CD4-positive, alpha-beta T cell treated with Interleukin-10 for 1 hour (primary cell): ENCODE measurements around the gene TRIM15.
"Not testable (repeated sequence)": the region's sequence is repeated elsewhere in the genome, so short reads cannot be mapped to it uniquely, and the experiment has no call there.

Source experiments
- DNase-seq: peaks from one replicate; pipeline ENCODE4 v3.0.0-alpha.2; 2020

TRIM15 gene

GRCh38 chr6:30163918-30164654 is 740 bp downstream of the TRIM15 start:
- DNase-seq: no peak

GRCh38 chr6:30164714-30165113 is 1.4 kb downstream of the TRIM15 start:
- no peak for DNase-seq

GRCh38 chr6:30165238-30165637 is 1.9 kb downstream of the TRIM15 start:
- not testable (repeated sequence) for DNase-seq

- peak; percentile 24 for DNase-seq
These were observed 3.8 kb downstream of the TRIM15 start for GRCh38 chr6:30167101-30167500.

GRCh38 chr6:30168741-30169140 is 5.4 kb downstream of the TRIM15 start:
- no peak for DNase-seq

GRCh38 chr6:30169658-30170614 is 6.6 kb downstream of the TRIM15 start:
- DNase-seq: peak; percentile 57

- no peak for DNase-seq
These were observed 8.5 kb downstream of the TRIM15 start for GRCh38 chr6:30171677-30172471.

- DNase-seq: no peak
These were observed 9.3 kb downstream of the TRIM15 start for GRCh38 chr6:30172681-30173080.

GRCh38 chr6:30175765-30176164 is 12.4 kb downstream of the TRIM15 start:
- no peak for DNase-seq

- DNase-seq: no peak
These were observed 15.5 kb downstream of the TRIM15 start for GRCh38 chr6:30178837-30179236.

GRCh38 chr6:30180145-30180544 is 16.8 kb downstream of the TRIM15 start:
- DNase-seq: no peak

- no peak for DNase-seq
These were observed 21.2 kb downstream of the TRIM15 start for GRCh38 chr6:30184417-30185031.

- DNase-seq: no peak
These were observed 22.6 kb downstream of the TRIM15 start for GRCh38 chr6:30185846-30186484.

- DNase-seq: no peak
These were observed 25.2 kb downstream of the TRIM15 start for GRCh38 chr6:30188541-30188940.

GRCh38 chr6:30192076-30192475 is 28.7 kb downstream of the TRIM15 start:
- DNase-seq: no peak

GRCh38 chr6:30194797-30195690 is 31.7 kb downstream of the TRIM15 start:
- no peak for DNase-seq

- DNase-seq: no peak
These were observed 32.6 kb downstream of the TRIM15 start for GRCh38 chr6:30195951-30196350.

- no peak for DNase-seq
These were observed 33.0 kb downstream of the TRIM15 start for GRCh38 chr6:30196376-30196775.

GRCh38 chr6:30198166-30199084 is 35.1 kb downstream of the TRIM15 start:
- DNase-seq: no peak
